Tibial nerve (tissue), 4 donors: ENCODE results near the gene EFCAB11. TPM values are rescaled to one million over a fixed set of nuclear protein-coding genes. Genes with fewer than 3 reads are reported as not detected.

Experiments
- DNase-seq, 2 donors: peaks; one replicate each; pipeline ENCODE4 v3.0.0-alpha.2; 2019; ENCODE audit warnings: low spot score in 2 of 2
- H3K27ac ChIP-seq, 4 donors: fragments of 200-600 bp; sonication (generic) in 3 of 4; one replicate each; pipeline ENCODE4 v1.5.1; 2017 to 2019; ENCODE audit warnings: mild to moderate bottlenecking in 1 of 4
- H3K27me3 ChIP-seq, 2 donors: fragments of 200-600 bp; sonication (generic) in 1 of 2; one replicate each; pipeline versions ENCODE4 v1.5.1 to v1.6.0; 2017 to 2019
- H3K36me3 ChIP-seq, 3 donors: fragments of 200-600 bp; sonication (generic); one replicate each; pipeline ENCODE4 v1.5.1; 2018 to 2019
- H3K4me1 ChIP-seq, 4 donors: fragments of 200-600 bp; sonication (generic) in 3 of 4; one replicate each; pipeline ENCODE4 v1.5.1; 2017 to 2019
- H3K4me3 ChIP-seq, 4 donors: fragments of 200-600 bp; sonication (generic) in 3 of 4; one replicate each; pipeline ENCODE4 v1.5.1; 2017 to 2019; ENCODE audit warnings: mild to moderate bottlenecking in 1 of 4, moderate library complexity in 1 of 4
- H3K9me3 ChIP-seq, 4 donors: fragments of 200-600 bp; sonication (generic) in 3 of 4; one replicate each; pipeline ENCODE4 v1.5.1; 2017 to 2019
- EP300 ChIP-seq, 2 donors: sonication (generic); formaldehyde crosslinking; IDR thresholded peaks; one replicate each; pipeline ENCODE4 v1.6.1; 2017; ENCODE audit warnings: antibody characterized with exemption in 2 of 2, mild to moderate bottlenecking in 1 of 2
- POLR2A ChIP-seq, 2 donors: fragments of 450-650 bp; IDR thresholded peaks; one replicate each; pipeline ENCODE4 v1.6.1; 2017; ENCODE audit warnings: antibody characterized with exemption in 2 of 2, mild to moderate bottlenecking in 2 of 2, moderate library complexity in 2 of 2
- WGBS, 2 donors: methylation state at CpG; one replicate each; pipeline ENCODE4 v1.1.5; 2018; 5-methylcytosine and 5-hydroxymethylcytosine counted together
- total RNA-seq, 4 donors: library from RNA; depleted of rRNA; stranded (reverse); fragments of >200 nt; gene quantifications; one replicate each; pipeline ENCODE4 v1.1.0, GENCODE V29; 2016
- TF ChIP-seq, protein P1 (sequence below), 5 experiments: fragments of 200-600 bp in 3 of 5; fragments of 450-650 bp in 2 of 5; sonication (generic) in 3 of 5; IDR thresholded peaks; one replicate each; pipeline ENCODE4 v1.5.1; 2016 to 2019; ENCODE audit warnings: antibody characterized with exemption in 5 of 5, mild to moderate bottlenecking in 3 of 5, moderate library complexity in 2 of 5

Gene EFCAB11
- total RNA-seq, 4 donors from 2014 or later: 2.2 to 7.8 (median 4.4) TPM

DNA sequence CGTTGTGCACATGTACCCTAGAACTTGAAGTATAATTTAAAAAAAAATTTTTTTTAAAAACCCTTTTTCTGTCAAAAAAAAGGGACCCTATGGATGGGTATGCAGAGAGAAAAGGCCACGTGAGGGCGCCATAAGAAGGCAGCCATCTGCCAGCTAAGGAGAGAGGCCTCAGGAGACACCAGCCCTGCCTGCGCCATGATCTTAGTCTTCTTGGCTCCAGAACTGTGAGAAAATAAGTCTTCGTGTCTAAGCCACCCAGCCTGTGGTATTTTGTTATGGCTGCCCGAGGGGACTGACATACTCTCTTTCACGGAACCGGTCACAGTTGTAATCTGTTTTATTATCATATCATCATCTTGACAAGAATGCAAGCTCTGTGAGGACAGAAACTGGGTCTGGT is 174.8 kb downstream of the EFCAB11 start:
- H3K9me3 ChIP-seq: no peaks in the 10 kb centered on the region
- TF ChIP-seq EP300 (IDR thresholded peaks at IDR 0.05) (no peak), POLR2A (IDR thresholded peaks at IDR 0.05) (no peak)
- TF ChIP-seq, protein P1, sequence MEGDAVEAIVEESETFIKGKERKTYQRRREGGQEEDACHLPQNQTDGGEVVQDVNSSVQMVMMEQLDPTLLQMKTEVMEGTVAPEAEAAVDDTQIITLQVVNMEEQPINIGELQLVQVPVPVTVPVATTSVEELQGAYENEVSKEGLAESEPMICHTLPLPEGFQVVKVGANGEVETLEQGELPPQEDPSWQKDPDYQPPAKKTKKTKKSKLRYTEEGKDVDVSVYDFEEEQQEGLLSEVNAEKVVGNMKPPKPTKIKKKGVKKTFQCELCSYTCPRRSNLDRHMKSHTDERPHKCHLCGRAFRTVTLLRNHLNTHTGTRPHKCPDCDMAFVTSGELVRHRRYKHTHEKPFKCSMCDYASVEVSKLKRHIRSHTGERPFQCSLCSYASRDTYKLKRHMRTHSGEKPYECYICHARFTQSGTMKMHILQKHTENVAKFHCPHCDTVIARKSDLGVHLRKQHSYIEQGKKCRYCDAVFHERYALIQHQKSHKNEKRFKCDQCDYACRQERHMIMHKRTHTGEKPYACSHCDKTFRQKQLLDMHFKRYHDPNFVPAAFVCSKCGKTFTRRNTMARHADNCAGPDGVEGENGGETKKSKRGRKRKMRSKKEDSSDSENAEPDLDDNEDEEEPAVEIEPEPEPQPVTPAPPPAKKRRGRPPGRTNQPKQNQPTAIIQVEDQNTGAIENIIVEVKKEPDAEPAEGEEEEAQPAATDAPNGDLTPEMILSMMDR (IDR thresholded peaks at IDR 0.05): no peak
- H3K36me3 ChIP-seq: no peaks in the 10 kb centered on the region
- no peaks in the 10 kb centered on the region for H3K4me1 ChIP-seq
- H3K27me3 ChIP-seq: no peaks in the 10 kb centered on the region
- H3K4me3 ChIP-seq: no peak overlapping the region
- no peak overlapping the region for H3K27ac ChIP-seq
- 69 to 82% methylated on average over 6 to 8 of the region's 8 CpGs for WGBS, 2 donors
- DNase-seq: no peak

DNA sequence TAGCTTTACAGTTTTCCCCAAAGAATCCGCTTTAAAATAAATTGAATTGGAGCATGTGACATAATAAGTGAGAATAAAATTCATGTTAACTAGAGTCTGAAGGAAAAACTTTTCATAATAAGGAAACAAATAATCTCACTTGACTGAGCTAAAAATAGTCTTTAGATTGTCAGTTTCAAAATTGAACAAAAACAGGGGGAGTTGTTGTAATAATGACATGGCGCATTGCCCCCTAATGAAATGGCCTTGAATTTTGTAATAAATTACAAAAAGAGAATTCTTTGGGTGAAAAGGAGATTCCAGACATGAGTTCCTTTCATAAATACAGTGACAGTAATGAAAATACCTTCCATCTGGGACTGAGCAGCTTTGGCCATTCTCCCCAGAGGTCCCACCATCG is 178.6 kb downstream of the EFCAB11 start:
- no peaks in the 10 kb centered on the region for H3K4me1 ChIP-seq
- no peaks in the 10 kb centered on the region for H3K9me3 ChIP-seq
- H3K27ac ChIP-seq: no peak overlapping the region
- no peaks in the 10 kb centered on the region for H3K36me3 ChIP-seq
- no peak overlapping the region for H3K4me3 ChIP-seq
- H3K27me3 ChIP-seq: no peaks in the 10 kb centered on the region
- WGBS, 2 donors: 77 to 91% methylated on average over 3 of the region's 3 CpGs
- DNase-seq: no peak
- no peak for TF ChIP-seq POLR2A (IDR thresholded peaks at IDR 0.05)
- TF ChIP-seq, protein P1 (IDR thresholded peaks at IDR 0.05): no peak
- TF ChIP-seq EP300 (IDR thresholded peaks at IDR 0.05): no peak

DNA sequence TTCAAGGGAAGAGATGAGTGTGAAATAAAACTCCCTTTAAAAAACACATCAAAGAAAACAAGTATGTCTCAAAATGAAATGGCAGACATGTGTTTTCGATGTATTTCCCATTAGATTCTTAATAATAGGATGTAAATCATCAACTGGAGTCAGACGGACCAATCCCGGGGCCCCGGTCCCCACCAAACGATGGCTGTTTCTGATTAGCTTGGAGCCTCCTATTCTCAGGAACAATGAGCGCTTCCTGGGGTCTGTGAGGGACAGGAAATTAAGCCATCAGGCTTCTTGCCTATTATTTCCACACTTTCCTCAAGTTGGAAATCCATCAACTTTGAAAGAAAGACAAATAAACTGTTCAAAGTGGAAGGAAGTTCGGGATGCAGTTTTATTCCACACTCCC is 179.4 kb downstream of the EFCAB11 start:
- no peaks in the 10 kb centered on the region for H3K9me3 ChIP-seq
- no peaks in the 10 kb centered on the region for H3K27me3 ChIP-seq
- DNase-seq: no peak
- H3K36me3 ChIP-seq: no peaks in the 10 kb centered on the region
- no peak overlapping the region for H3K4me3 ChIP-seq
- no peaks in the 10 kb centered on the region for H3K4me1 ChIP-seq
- no peak overlapping the region for H3K27ac ChIP-seq
- TF ChIP-seq EP300 (IDR thresholded peaks at IDR 0.05): no peak
- TF ChIP-seq, protein P1 (IDR thresholded peaks at IDR 0.05): no peak
- TF ChIP-seq POLR2A (IDR thresholded peaks at IDR 0.05): no peak
- whole genome bisulfite sequencing, 2 donors: 58 to 59% methylated on average over 7 of the region's 7 CpGs

DNA sequence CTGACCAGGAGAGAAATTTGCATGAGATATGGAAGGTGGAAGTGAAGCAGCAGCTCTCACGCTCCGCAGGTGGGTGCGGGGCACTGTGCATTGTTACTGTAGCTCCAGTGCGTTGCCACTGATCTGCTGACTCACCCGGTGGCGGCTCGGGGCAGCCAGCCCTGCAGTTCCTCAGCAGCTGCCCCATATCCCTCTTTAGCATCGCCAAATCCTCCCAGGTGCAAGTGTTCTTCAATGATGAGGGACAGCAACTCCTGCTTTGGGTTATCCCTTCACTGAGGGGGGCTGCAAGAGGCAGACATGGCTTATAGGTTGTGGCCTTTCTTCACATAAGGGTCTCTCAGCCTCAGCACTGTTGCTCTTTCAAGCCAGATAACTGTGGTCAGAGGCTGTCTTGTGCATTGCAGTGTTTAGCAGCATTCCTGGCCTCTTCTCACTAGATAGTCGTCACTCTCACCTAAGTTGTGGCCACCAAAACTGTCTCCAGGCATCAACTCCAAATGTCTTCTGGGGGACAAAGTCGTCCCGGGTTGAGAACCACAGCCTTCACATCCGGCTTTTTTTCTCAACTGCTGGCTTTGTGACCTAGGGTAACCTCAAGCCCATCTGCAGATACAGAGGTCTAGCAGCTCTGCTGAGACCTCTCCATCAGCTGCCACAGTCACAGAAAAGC is 180.8 kb downstream of the EFCAB11 start:
- Histone ChIP-seq H3K27me3 (no peaks in the 10 kb centered on the region), H3K27ac (no peak overlapping the region), H3K4me1 (no peaks in the 10 kb centered on the region), H3K36me3 (no peaks in the 10 kb centered on the region), H3K9me3 (no peaks in the 10 kb centered on the region), H3K4me3 (no peak overlapping the region)
- TF ChIP-seq, protein P1 (IDR thresholded peaks at IDR 0.05): no peak
- TF ChIP-seq EP300 (IDR thresholded peaks at IDR 0.05) (no peak), POLR2A (IDR thresholded peaks at IDR 0.05) (no peak)
- 57 to 68% methylated on average over 12 of the region's 12 CpGs for WGBS, 2 donors
- DNase-seq: no peak

DNA sequence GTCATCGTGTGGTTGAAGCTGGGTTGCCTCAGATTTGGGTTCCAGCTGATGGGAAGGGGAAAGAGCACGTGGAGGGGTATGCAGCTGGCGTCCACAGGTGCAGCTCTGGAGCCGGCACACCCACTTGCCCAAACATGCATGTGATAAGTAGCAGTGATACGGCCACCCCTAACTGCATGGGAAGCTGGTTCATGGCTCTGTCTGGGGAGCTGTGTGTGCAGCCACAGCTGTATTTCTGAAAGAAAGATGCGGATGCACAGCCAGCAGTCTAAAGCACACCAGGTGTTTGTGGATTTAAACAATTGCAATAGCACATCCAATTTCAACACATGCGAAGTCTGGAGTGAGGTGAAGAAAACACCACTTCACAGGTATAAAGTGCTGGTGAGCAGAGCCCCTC is 181.4 kb downstream of the EFCAB11 start:
- no peaks in the 10 kb centered on the region for H3K9me3 ChIP-seq
- H3K36me3 ChIP-seq: no peaks in the 10 kb centered on the region
- DNase-seq: no peak
- no peaks in the 10 kb centered on the region for H3K4me1 ChIP-seq
- TF ChIP-seq EP300 (IDR thresholded peaks at IDR 0.05) (no peak), POLR2A (IDR thresholded peaks at IDR 0.05) (no peak)
- TF ChIP-seq, protein P1 (IDR thresholded peaks at IDR 0.05): no peak
- H3K27ac ChIP-seq: no peak overlapping the region
- 61 to 82% methylated on average over 7 of the region's 7 CpGs for WGBS, 2 donors
- no peak overlapping the region for H3K4me3 ChIP-seq
- no peaks in the 10 kb centered on the region for H3K27me3 ChIP-seq
